LNCAP (cell line): Measurements from ENCODE around the gene VPS13C.

ENCODE experiments used
- CTCF ChIP-seq: fragments of 450-650 bp; IDR thresholded peaks from 2 replicates; pipeline ENCODE4 v1.5.1; 2017; ENCODE audit warnings: mild to moderate bottlenecking

The VPS13C gene

GRCh38 chr15:61943992-61944391 is 116.3 kb downstream of the VPS13C start:
- no peak for TF ChIP-seq CTCF

- TF ChIP-seq CTCF = no peak
Observed at GRCh38 chr15:61938249-61938648, 122.0 kb downstream of the VPS13C start.

GRCh38 chr15:61936528-61937195 is 123.6 kb downstream of the VPS13C start:
- TF ChIP-seq CTCF = no peak

GRCh38 chr15:61935493-61935892 is 124.8 kb downstream of the VPS13C start:
- TF ChIP-seq CTCF = no peak

GRCh38 chr15:61929452-61929851 is 130.8 kb downstream of the VPS13C start:
- no peak for TF ChIP-seq CTCF

- TF ChIP-seq CTCF = no peak
Observed at GRCh38 chr15:61923173-61923572, 137.1 kb downstream of the VPS13C start.

GRCh38 chr15:61921093-61921492 is 139.2 kb downstream of the VPS13C start:
- TF ChIP-seq CTCF = no peak

- no peak for TF ChIP-seq CTCF
Observed at GRCh38 chr15:61917457-61917856, 142.8 kb downstream of the VPS13C start.
